Measurements from ENCODE around the gene SPAG9.

SPAG9 gene

GRCh38 chr17:50954641-50955121 is 166.0 kb downstream of the SPAG9 start:
- Histone ChIP-seq H3K4me1 (ENCODE audit: insufficient read depth, low read length) (peaks cover 21% of the 10 kb centered on the region), H3K9me3 (ENCODE audit: low read length) (no peaks in the 10 kb centered on the region), H3K27me3 (ENCODE audit: insufficient read depth, low read length) (no peaks in the 10 kb centered on the region), H3K36me3 (ENCODE audit: insufficient read depth, low read length) (peaks cover 4% of the 10 kb centered on the region), H3K4me3 (ENCODE audit: low read length) (no peak overlapping the region), H2AFZ (ENCODE audit: low read depth, low read length) (no peak overlapping the region)

- H2AFZ ChIP-seq (ENCODE audit: low read depth, low read length): no peak overlapping the region
- H3K36me3 ChIP-seq (ENCODE audit: insufficient read depth, low read length): no peaks in the 10 kb centered on the region
- H3K4me3 ChIP-seq (ENCODE audit: low read length): no peak overlapping the region
- no peaks in the 10 kb centered on the region for H3K9me3 ChIP-seq (ENCODE audit: low read length)
- H3K4me1 ChIP-seq (ENCODE audit: insufficient read depth, low read length): peaks cover 23% of the 10 kb centered on the region
- no peaks in the 10 kb centered on the region for H3K27me3 ChIP-seq (ENCODE audit: insufficient read depth, low read length)
Observed at GRCh38 chr17:50953831-50954601, 166.7 kb downstream of the SPAG9 start.

- H3K36me3 ChIP-seq (ENCODE audit: insufficient read depth, low read length): no peaks in the 10 kb centered on the region
- no peak overlapping the region for H2AFZ ChIP-seq (ENCODE audit: low read depth, low read length)
- H3K4me3 ChIP-seq (ENCODE audit: low read length): no peak overlapping the region
- no peaks in the 10 kb centered on the region for H3K27me3 ChIP-seq (ENCODE audit: insufficient read depth, low read length)
- H3K9me3 ChIP-seq (ENCODE audit: low read length): no peaks in the 10 kb centered on the region
- H3K4me1 ChIP-seq (ENCODE audit: insufficient read depth, low read length): peaks cover 23% of the 10 kb centered on the region
Observed at GRCh38 chr17:50953518-50953830, 167.2 kb downstream of the SPAG9 start.

GRCh38 chr17:50952889-50953288 is 167.8 kb downstream of the SPAG9 start:
- no peak overlapping the region for H3K4me3 ChIP-seq (ENCODE audit: low read length)
- no peaks in the 10 kb centered on the region for H3K27me3 ChIP-seq (ENCODE audit: insufficient read depth, low read length)
- no peaks in the 10 kb centered on the region for H3K9me3 ChIP-seq (ENCODE audit: low read length)
- H2AFZ ChIP-seq (ENCODE audit: low read depth, low read length): no peak overlapping the region
- no peaks in the 10 kb centered on the region for H3K36me3 ChIP-seq (ENCODE audit: insufficient read depth, low read length)
- H3K4me1 ChIP-seq (ENCODE audit: insufficient read depth, low read length): peaks cover 23% of the 10 kb centered on the region

DNA sequence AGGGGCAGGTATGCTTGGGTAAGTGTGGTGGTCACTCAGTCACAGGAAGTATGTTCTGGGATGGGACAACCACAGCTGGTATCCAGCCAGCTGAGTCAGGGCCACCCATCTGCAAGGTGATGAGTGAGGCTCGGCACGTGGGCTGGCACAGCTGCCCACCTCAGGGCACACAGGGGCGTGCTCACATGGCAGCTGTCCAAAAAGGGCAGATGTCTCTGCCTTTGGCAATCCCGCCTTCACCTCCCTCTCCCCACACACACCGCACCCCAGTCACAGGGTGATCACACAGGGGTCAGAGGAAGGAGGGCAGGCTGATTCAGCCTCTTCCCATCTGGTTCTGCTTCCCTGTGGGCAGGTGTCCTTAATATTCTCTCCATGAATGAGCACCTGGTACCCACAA is 168.7 kb downstream of the SPAG9 start:
- H2AFZ ChIP-seq (ENCODE audit: low read depth, low read length): no peak overlapping the region
- no peaks in the 10 kb centered on the region for H3K27me3 ChIP-seq (ENCODE audit: insufficient read depth, low read length)
- H3K4me3 ChIP-seq (ENCODE audit: low read length): no peak overlapping the region
- H3K36me3 ChIP-seq (ENCODE audit: insufficient read depth, low read length): no peaks in the 10 kb centered on the region
- no peaks in the 10 kb centered on the region for H3K9me3 ChIP-seq (ENCODE audit: low read length)
- peaks cover 23% of the 10 kb centered on the region for H3K4me1 ChIP-seq (ENCODE audit: insufficient read depth, low read length)

DNA sequence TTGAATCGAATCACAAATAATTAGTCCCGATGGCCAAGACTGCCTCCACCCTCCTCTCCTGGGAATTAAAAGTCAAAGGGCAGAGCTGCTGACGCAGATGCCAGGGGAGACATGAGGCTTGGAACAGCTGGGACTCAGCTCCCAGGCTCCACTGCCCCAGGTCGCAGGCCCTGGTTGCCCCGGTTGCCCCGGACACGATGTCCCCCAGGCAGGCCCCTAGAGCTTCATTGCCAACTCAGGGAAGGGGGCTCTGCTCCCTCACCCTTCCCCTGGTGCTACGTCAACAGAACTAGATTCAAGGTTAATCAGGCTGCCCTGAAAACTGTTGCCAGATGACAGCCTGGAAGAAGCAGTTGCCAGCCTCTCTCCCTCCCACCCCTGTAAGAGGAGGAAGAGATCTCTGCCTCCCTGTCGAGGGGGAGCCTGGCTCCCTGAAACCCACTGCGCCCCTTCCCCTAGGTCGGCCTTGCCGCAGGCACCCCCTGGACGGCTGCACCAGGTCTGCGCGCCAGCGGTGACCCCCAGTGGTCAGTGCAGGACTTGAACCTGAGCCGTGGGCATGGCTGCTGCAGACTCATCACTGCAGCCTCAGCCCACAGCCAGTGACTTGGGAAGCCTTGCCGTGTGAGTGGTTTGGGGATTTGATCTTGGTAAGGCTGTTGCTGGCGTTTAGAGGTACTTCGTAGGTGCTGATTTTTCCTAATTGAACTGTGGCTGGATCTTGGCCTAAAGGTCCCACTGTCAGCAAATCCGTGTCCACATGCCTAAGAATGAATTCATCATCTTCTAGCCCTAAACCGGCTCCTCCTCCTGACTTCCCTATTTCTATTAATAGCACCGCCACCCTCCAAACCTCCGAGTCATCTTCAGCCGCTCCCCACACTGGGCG is 170.4 kb downstream of the SPAG9 start:
- Histone ChIP-seq H3K9me3 (ENCODE audit: low read length) (no peaks in the 10 kb centered on the region), H3K4me3 (ENCODE audit: low read length) (no peak overlapping the region), H2AFZ (ENCODE audit: low read depth, low read length) (no peak overlapping the region), H3K27me3 (ENCODE audit: insufficient read depth, low read length) (no peaks in the 10 kb centered on the region), H3K36me3 (ENCODE audit: insufficient read depth, low read length) (no peaks in the 10 kb centered on the region), H3K4me1 (ENCODE audit: insufficient read depth, low read length) (peaks cover 23% of the 10 kb centered on the region)

DNA sequence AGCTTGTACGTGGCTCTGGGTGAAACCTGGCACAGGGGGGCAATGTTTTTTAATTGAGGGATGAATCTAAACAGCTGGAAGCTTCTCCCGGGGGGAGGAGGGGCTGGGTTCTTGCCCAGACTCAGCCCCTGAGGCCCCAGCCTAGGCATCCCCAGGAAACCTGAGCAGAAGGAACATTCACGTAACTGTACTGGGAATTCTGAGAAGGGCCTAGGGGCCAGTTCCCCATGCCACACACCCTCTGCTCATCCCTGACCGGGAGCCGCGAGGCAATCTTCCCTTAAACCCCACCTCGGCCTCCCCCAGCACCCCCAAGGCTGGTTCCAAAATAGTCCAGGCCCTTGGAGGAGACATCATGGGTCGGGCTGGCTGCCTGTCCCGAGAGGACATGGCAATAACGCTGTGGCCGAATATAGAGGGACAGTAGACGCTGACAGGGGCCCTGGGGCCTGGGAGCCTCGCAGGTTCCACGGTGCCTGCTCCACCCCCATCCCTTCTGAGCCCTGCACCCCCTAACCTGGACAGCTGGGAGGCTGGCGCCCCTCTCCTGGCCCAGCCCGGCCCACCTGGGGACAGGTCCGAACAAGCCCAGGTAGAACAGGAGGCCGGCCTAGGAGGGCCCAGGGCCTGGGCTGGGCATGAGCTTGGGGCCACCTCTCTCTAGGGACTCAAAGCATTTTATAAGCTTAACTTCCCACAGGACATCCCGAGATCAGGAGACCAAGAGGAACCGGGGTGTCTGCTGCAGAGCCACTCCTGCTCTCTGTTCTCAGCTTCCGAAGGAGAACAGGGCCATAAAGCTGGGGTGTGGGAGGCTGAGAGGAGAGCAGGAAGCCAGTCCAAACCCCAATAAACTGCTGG is 171.3 kb downstream of the SPAG9 start:
- Histone ChIP-seq H3K36me3 (ENCODE audit: insufficient read depth, low read length) (no peaks in the 10 kb centered on the region), H3K9me3 (ENCODE audit: low read length) (no peaks in the 10 kb centered on the region), H2AFZ (ENCODE audit: low read depth, low read length) (no peak overlapping the region), H3K4me1 (ENCODE audit: insufficient read depth, low read length) (peaks cover 22% of the 10 kb centered on the region), H3K27me3 (ENCODE audit: insufficient read depth, low read length) (no peaks in the 10 kb centered on the region), H3K4me3 (ENCODE audit: low read length) (no peak overlapping the region)

DNA sequence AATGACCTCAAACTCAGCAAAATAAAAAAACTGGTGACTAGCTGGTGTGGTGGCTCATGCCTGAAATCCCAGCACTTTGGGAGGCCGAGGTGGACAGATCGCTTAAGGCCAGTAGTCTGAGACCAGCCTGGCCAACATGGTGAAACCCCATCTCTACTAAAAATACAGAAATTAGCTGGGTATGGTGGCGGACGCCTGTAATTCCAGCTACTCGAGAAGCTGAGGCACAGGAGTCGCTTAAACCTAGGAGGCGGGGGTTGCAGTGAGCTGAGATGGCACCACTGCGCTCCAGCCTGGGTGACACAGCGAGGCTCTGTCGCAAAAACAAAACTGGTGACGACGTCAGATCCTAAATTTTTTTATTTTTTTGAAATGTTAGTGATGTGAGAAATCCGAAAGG is 172.0 kb downstream of the SPAG9 start:
- no peaks in the 10 kb centered on the region for H3K9me3 ChIP-seq (ENCODE audit: low read length)
- H3K27me3 ChIP-seq (ENCODE audit: insufficient read depth, low read length): no peaks in the 10 kb centered on the region
- no peaks in the 10 kb centered on the region for H3K36me3 ChIP-seq (ENCODE audit: insufficient read depth, low read length)
- no peak overlapping the region for H2AFZ ChIP-seq (ENCODE audit: low read depth, low read length)
- H3K4me1 ChIP-seq (ENCODE audit: insufficient read depth, low read length): peaks cover 22% of the 10 kb centered on the region
- no peak overlapping the region for H3K4me3 ChIP-seq (ENCODE audit: low read length)

DNA sequence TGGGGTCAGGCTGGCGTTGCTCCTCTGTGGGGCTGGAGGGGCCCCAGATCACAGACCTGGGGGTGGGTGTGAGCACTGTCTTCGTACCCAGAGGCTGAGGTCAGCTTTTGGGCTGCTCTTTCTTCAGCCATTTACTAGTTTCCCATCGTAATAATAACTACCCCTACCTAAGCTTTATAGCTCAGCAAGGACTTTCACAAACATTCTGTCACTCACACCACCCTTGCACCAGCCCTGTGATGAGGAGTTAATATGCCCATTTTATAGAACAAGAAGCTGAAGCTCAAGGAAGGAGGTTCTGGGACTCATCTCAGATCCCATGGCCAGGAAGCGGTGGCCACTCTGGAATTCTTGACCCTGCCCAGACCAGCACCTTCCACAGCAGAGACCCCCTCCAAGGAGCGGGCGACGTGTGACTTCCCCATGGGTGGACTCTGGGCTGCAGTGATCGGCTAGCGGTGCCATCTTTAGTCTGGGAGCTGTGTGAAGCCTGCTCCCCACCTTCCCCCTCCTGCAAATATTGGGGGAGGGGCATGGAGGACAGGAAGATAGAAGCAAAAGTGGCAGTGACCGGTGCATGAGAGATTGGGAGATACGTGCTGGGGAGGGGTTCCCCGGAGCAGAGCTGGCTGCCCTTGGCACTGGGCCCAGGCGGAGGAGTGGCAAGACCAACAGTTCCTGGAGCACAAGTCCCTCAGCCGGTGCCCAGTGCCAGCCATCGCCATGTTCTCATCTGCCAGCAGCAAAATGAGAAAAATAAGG is 172.7 kb downstream of the SPAG9 start:
- no peaks in the 10 kb centered on the region for H3K9me3 ChIP-seq (ENCODE audit: low read length)
- H3K27me3 ChIP-seq (ENCODE audit: insufficient read depth, low read length): no peaks in the 10 kb centered on the region
- no peaks in the 10 kb centered on the region for H3K36me3 ChIP-seq (ENCODE audit: insufficient read depth, low read length)
- no peak overlapping the region for H2AFZ ChIP-seq (ENCODE audit: low read depth, low read length)
- H3K4me1 ChIP-seq (ENCODE audit: insufficient read depth, low read length): peaks cover 20% of the 10 kb centered on the region
- no peak overlapping the region for H3K4me3 ChIP-seq (ENCODE audit: low read length)

- peaks cover 20% of the 10 kb centered on the region for H3K4me1 ChIP-seq (ENCODE audit: insufficient read depth, low read length)
- no peaks in the 10 kb centered on the region for H3K9me3 ChIP-seq (ENCODE audit: low read length)
- H2AFZ ChIP-seq (ENCODE audit: low read depth, low read length): no peak overlapping the region
- no peaks in the 10 kb centered on the region for H3K36me3 ChIP-seq (ENCODE audit: insufficient read depth, low read length)
- no peaks in the 10 kb centered on the region for H3K27me3 ChIP-seq (ENCODE audit: insufficient read depth, low read length)
- no peak overlapping the region for H3K4me3 ChIP-seq (ENCODE audit: low read length)
Observed at GRCh38 chr17:50946891-50947781, 173.5 kb downstream of the SPAG9 start.

DNA sequence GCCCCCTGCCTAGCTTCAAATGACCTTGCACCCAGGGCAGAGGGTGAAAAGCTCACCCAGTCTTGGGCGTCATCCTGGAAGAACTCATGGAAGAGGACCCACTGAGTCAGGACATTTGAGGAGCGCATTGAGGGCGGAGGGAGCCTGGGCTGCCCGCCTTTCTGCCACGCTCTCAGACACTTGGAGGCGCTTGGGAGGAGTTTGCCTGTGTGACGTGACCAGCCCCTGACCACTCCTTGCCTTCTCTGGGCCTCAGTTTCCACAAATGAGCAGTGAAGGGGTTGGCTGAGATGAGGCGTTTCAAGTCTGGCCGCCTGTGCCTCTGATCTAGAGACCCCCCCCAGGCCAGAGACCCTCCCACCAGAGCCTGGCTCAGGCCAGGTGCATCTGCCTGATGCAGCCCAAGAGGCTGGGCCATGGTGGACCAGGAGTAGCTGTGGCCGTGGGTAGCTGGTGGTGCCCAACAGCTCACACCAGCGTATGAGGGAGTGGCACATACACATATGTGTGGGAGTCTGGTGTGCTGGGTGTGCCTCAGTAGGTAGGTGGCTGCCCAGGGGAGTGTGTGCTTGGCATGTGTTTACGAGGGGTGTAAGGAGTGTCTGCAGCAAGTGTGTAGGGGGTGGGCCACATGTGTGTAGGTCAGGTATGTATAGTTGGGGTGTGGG is 174.3 kb downstream of the SPAG9 start:
- Histone ChIP-seq H3K9me3 (ENCODE audit: low read length) (no peaks in the 10 kb centered on the region), H3K4me1 (ENCODE audit: insufficient read depth, low read length) (peaks cover 20% of the 10 kb centered on the region), H3K4me3 (ENCODE audit: low read length) (no peak overlapping the region), H3K27me3 (ENCODE audit: insufficient read depth, low read length) (no peaks in the 10 kb centered on the region), H3K36me3 (ENCODE audit: insufficient read depth, low read length) (no peaks in the 10 kb centered on the region), H2AFZ (ENCODE audit: low read depth, low read length) (no peak overlapping the region)
